HG03108 (cell line): ENCODE data around the gene CHGA.

Experiments used
- ATAC-seq: cut with Tn5 transposase; IDR thresholded peaks from one replicate; pipeline ENCODE4 v1.9.1; 2021; ENCODE audit warnings: moderate library complexity; ENCODE audit not compliant: unreplicated experiment

CHGA gene

DNA sequence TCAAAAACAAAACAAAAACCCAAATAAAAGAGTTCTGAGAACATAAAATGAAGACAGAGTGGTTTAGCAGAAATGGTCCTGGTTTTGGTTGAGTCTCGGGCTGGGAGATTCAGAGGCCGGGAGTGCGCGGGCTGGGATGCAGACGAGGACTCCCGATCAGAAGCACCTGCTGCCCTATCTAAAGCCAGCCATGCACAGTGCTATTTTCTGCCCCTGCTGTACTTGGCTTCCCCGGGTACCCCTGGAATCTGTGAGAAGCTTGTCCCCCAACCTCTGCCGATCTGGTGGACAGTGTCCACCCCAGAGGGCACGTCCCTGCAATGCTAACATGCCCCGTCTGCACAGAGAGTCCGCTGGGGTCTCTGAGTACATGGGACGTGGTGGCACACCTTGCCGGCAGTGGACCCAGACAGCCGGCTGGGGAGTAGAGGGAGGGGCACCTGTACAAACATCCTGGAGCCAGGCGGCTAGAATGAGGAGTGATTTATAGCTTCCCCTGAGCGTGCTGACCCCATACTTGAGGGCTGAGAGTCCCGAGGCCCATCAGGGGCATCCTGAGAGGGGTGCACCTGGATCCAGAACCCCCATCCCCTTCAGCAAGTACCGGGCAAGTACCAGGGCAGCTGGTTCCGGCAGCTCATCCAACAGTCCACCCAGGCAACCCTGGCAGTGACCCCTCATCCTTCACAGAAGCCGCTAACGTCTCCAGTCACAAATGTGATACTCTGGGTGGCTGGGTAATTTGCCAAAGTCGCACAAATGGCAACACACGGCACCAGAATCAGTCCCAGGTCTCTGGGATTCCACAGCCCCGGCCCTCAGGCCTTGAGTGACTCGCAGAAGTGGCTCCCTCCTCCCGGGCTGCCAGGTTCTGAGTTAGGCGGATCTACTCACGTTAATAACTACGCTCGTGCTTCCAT lies 37.1 kb downstream of the CHGA start:
- ATAC-seq, result no peak

DNA sequence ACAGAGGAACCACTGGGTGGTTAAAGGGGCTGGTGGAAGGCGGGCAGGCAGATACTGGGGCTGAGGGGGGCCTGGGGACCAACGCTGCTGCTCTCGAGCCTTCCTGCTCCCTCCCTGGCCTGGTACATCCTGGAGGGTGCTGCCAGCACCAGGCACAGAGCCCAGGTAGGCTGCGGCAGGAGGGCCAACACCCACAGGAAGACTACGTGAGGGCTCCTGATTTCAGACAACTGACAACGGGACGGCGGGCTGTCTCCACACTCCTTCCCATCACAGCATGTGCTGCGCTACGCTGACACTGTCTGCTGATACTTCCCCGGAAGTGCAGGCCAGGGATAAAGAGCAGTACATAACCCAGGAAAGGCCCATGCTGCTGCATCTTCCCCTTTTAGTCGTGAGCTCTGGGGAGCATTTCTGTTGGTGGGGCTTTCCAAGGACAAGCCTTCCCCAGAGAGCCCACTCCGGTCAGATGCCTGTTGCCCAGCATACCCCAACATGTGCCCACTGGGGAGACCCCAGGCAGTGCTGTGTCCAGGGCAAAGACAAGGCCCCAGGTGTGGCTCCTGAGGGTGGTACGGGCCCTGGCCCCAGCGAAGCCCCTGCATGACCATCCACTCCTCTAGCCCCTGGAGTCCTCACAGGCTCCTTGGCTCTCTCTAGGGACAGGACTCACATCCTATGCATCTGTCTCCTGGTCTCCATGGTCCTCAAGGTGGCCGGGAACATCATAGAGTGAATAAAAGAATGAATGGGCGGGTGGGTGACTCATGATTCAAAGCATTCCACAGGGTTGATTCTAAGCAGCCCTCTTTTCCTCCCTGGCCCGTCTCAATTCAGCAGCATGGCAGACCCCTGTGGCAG lies 38.0 kb downstream of the CHGA start:
- no peak for ATAC-seq

- no peak for ATAC-seq
Observed at GRCh38 chr14:92961567-92961855, 38.6 kb downstream of the CHGA start.

GRCh38 chr14:92962031-92962830 lies 39.3 kb downstream of the CHGA start:
- ATAC-seq, result no peak

DNA sequence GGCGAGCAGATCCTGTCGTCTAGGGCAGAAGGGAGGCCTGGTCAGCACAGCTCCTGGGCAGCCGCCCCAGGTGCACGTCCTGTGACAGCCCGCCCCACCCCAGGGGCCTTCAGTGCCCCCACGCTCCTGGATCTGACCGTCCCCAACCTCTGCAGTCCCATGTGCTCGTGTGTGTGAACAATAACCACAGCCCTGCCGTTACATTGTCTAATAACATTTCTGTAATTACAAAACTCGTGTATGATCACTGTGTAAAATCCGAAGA lies 39.8 kb downstream of the CHGA start:
- ATAC-seq, result no peak

DNA sequence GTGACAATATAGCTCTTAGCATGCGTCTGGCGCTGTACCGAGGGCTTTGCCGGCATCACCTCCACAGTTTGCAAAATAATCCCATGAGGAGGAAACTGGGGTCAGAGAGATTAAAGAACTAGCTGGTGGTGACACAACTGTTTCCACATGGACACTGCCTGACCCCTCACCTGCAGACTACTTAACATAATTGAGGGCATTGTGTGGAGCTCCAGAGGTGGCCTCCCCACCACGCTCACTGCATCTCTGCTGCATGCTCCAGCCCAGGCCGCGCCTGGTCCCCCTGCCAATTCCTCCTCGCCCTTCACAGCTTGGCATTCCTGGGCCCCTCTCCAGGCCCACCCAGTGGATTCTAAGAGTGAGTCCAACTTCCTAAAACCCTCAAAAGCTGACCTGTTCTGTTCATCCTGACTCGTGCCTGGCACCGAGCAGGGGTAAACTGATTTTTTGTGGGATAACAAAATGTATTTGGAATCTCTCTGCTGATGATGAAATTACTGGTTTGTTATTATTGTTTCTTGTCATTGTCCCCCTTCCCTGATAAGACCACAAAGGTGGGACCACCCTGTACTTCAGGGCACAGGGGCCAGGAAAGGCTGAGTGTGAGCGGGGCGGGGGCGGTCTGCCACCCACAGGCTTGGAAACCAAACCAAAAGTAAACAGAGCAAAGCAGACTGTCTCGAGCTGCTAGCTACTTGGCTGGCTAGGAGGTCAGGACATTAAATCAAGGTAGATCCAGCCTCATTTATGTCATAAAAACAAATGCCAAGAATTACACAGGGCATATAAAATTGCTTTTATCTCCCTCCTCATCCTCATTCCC lies 40.6 kb downstream of the CHGA start:
- no peak for ATAC-seq

DNA sequence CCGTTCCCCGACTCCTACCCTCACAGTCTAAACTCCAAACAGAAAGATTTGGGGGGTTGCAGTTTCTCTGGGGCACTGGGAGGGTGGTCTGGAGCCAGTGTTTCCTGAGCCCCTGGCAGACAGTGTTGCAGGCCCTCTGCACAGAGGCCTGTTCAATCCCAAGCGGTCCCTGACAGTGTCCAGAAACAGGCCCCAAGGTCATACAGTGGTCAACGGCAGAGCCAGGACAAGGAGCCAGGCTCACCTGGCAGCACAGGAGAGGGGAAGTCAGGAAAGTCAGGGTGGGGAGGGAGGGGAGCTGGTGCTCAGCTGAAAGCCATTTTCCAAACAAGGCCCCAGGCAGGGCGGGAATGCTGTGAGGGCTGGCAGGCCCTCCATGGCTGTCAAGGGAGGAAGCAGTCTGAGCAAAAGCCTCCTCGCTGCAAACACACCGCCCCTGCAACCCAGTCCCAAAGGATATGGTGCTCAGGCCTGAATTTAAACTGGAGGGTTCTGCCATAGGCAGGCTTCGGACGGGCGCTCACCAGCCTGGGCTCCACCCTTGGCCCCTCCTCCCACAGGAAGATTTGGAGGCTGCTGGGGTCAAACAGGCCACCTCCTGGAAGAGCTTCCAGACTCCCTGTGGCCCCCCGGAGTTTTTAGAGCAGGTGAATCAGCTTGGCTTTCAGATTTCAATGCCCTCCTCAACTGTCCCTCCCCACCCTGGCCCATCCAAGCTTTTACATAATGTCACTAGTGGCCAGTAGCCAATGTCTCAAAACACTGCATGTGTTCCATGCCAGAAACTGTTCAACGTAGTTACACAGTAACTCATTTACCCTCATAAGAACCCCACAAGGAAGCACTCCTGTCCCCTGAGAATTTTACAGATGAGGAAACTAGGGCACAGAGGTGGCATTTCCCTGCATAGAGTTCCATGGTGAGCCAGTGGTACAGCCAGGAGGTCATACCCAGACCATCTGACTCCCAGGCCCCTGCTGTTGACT lies 41.5 kb downstream of the CHGA start:
- ATAC-seq, result no peak

- ATAC-seq, result no peak
Observed at GRCh38 chr14:92965281-92965680, 42.3 kb downstream of the CHGA start.

DNA sequence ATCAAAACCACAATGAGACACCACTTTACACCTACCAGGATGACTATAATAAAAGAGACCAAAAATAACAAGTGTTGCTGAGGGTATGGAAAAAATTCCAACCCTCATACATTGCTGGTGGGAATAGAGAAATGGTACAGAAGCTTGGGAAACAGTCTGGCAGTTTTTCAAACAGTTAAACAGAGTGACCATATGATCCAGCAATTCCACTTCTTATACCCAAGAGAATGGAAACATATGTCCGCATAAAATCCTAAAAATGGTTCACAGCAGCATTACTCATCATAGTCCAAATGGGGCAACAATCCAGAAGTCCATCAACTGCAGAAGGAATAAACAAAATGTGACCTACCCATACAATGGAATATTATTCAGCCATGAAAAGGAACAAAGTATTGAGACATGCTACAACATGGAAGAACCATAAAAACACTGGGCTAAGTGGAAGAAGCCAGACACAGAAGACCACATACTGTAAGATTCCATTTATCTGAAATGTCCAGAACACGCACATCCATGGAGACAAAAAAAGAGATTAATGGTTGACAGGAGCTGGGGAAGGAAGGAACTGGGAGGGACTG lies 44.5 kb downstream of the CHGA start:
- no peak for ATAC-seq

- ATAC-seq, result no peak
Observed at GRCh38 chr14:92968291-92969020, 45.5 kb downstream of the CHGA start.

DNA sequence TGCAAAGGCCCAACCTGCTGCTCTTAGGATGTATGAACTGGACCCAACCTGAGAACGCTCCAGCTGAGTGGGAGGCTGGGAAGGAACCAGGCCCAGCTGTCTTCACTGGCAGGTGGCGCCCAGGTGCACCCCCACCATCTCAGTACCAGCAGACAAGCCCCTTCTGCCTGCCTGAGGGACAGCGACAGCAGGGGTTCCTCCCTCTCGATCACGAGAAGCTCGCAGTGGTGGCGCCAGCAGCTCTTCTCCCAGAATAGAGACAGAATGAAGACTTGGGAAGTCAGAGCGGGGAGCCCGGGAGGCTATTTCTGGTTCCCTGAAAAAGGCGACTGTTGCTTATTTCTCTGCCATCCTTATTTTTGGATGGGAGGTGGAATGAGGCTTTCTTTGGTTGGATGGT lies 46.5 kb downstream of the CHGA start:
- ATAC-seq, result no peak

DNA sequence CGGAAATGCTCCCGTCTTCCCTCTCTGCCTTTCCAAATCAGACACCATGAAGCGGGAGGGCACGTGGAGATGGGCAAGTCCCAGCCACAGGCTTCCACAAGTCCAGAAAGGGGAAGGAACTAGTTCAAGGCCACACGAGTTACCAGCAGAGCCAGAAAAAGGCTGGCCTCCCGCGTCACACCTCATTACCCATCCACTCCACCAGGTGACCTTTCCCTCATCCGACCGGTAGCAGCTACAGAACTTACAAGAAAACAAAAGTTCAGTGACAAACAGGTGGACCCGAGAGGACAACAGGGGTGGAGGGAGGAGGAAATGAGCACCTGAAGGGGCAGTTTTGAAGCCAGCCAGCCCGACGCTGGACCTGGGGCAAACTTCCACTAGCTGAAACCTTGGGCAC lies 46.9 kb downstream of the CHGA start:
- ATAC-seq, result no peak

DNA sequence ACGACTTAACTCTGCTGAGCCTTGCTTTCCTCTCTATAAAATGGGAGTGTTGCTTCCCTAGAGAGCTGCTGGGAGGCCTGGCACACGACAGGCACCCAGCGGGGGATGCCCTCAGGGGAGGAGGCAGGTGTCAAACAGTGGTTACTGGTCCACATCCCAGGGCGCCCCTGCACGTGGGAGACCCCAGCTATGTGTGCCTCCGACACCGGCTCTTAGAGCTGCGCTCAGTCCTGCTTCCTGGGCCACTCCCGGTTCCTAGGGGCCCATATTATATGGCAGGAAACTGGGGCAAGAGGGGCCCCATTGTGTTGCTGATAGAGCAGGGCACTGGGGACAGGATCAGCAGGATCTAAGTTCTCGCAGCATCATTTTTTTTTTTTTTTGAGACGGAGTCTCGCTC lies 47.3 kb downstream of the CHGA start:
- ATAC-seq, result no peak

DNA sequence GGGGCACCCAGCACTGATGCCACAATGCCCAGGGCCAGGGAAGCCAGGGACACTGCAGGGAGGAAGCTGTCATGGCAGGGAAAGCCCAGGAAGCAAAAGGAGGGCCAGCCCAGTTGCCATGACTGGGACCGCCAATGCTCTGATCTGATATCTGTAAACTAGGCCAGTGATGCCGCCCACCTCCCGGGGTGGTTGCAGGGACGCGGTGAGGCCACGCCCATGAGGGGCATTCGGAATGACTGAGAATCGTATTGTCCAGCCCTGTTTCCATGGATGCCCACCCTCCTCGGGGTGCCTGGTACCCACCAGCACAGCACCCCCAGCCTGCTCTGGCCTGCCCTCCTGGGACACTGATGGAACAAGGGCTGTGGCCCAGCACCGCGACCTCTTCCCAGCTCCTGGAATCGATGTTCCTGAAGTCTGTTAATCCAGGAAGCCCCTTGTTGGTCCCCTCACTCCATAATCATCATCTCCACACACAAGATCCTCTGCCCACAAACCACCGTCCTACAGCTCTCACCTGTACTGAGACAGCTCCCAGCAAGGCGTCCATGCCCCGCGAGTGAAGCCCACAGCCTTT lies 48.7 kb downstream of the CHGA start:
- no peak for ATAC-seq

DNA sequence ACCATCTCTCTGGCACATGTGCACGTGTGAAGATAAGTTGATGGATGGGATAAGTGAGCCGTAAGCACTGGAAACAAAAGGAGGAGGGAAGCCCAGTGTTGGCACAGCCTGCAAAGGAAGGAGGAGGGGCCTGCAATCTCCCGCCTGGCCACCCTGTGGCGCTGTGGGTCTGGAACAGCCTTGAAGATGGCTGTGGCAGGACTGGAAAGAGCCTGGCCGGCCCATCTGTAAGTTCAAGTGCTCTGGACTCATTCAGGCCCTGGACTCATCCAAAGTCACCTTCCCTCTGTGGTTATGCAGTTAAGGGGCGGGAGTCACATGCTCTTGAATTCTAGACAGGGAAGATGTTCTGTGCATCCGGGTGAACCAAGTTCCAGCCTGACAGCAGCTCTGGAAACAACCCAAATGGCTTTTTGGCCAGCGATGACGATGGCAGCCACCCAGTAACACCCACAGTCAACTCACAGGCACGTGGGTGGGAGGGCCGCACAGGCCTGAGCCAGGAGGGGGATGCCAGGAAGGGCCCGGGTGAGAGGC lies 50.4 kb downstream of the CHGA start:
- ATAC-seq, result no peak

DNA sequence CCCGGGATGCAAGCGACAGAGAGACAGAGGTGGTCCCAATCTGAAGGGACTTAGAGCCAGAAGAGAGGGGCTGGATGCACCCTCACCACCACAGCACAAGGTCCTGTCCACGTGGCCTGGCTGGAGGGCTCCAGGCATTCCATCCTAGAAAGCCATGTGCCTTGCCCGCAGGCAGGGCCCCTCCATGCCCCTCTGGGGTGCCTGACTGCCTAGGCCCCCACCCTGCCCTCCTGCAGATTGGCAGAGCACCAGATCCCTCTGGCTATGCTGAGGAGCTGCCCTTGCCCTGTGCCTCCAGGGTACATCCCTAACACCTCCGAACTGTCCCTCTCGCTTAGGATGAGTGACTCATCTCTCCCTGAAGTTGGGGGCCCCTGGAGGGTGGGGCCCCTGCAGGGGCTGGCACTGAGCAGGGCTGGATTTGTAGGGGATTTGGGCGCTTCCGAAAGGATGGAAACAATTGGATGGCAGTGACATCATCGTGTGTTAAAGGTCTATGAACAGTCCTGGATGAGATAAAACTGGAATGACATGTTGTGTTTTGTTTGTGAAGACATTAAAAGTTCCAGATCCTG lies 50.9 kb downstream of the CHGA start:
- no peak for ATAC-seq

- no peak for ATAC-seq
Observed at GRCh38 chr14:92974541-92975345, 51.8 kb downstream of the CHGA start.
